Neural cell (in vitro differentiated cells): Measurements from ENCODE around the gene SRCAP. TPM values are rescaled to one million over a fixed set of nuclear protein-coding genes. Genes with fewer than 3 reads are reported as not detected.
A peak's percentile ranks its signal among the peaks of the same experiment; 100 is the strongest.

Source experiments
- H2AFZ ChIP-seq: fragments of 200-600, 300-800 bp; sonication (generic), shearing (Covaris generic); 2 replicates; pipeline ENCODE4 v1.6.0; 2014; ENCODE audit warnings: low read depth, mild to moderate bottlenecking, antibody characterized with exemption, low read length, moderate library complexity
- H3F3A ChIP-seq: fragments of 200-600 bp; shearing (Covaris generic); 2 replicates; pipeline ENCODE4 v1.6.1; 2016; ENCODE audit warnings: mild to moderate bottlenecking, moderate library complexity, mixed read lengths, antibody characterized with exemption, low read length; ENCODE audit not compliant: insufficient read depth, poor library complexity, severe bottlenecking
- H3K27ac ChIP-seq: fragments of 200-600, 300-800 bp; sonication (generic), shearing (Covaris generic); 2 replicates; pipeline ENCODE4 v1.5.1; 2014; ENCODE audit warnings: mild to moderate bottlenecking, low read length, moderate library complexity
- H3K27me3 ChIP-seq: fragments of 300-800, 200-600 bp; sonication (generic), shearing (Covaris generic); 2 replicates; pipeline ENCODE4 v1.6.0; 2014; ENCODE audit warnings: mild to moderate bottlenecking, low read depth, low read length, moderate library complexity; ENCODE audit not compliant: insufficient read depth
- H3K36me3 ChIP-seq: fragments of 300-800, 200-600 bp; sonication (generic), shearing (Covaris generic); 2 replicates; pipeline ENCODE4 v1.5.1; 2014; ENCODE audit warnings: mild to moderate bottlenecking, antibody characterized with exemption, low read length, moderate library complexity; ENCODE audit not compliant: insufficient read depth
- H3K4me2 ChIP-seq: fragments of 300-800, 200-600 bp; sonication (generic), shearing (Covaris generic); 2 replicates; pipeline ENCODE4 v1.6.0; 2014; ENCODE audit warnings: mild to moderate bottlenecking, low read length
- H3K4me3 ChIP-seq: fragments of 300-800, 200-600 bp; sonication (generic), shearing (Covaris generic); 2 replicates; pipeline ENCODE4 v1.5.1; 2014; ENCODE audit warnings: mild to moderate bottlenecking, low read length, moderate library complexity
- H3K79me2 ChIP-seq: fragments of 200-600 bp; shearing (Covaris generic); replicated peaks from 2 replicates; pipeline ENCODE4 v1.6.0; 2014; ENCODE audit warnings: mild to moderate bottlenecking, low read length, moderate library complexity; ENCODE audit not compliant: insufficient read depth
- H3K9ac ChIP-seq: fragments of 300-800, 200-600 bp; sonication (generic), shearing (Covaris generic); 2 replicates; pipeline ENCODE4 v1.6.1; 2016; ENCODE audit warnings: mild to moderate bottlenecking, low read length, mixed read lengths
- H3K9me2 ChIP-seq: fragments of 200-600 bp; shearing (Covaris generic); 2 replicates; pipeline ENCODE4 v1.6.1; 2016; ENCODE audit warnings: mild to moderate bottlenecking, low read length, mixed read lengths; ENCODE audit not compliant: insufficient read depth
- H3K9me3 ChIP-seq: fragments of 200-600, 300-800 bp; sonication (generic), shearing (Covaris generic); 2 replicates; pipeline ENCODE4 v1.6.1; 2016; ENCODE audit warnings: mild to moderate bottlenecking, mixed run types, low read length, moderate library complexity, mixed read lengths
- H4K20me1 ChIP-seq: fragments of 200-600 bp; shearing (Covaris generic); 2 replicates; pipeline ENCODE4 v1.6.1; 2016; ENCODE audit warnings: mild to moderate bottlenecking, mixed run types; ENCODE audit not compliant: insufficient read depth
- EP300 ChIP-seq: fragments of 450-650 bp; conservative IDR thresholded peaks from 2 replicates; pipeline ENCODE4 v1.6.1; 2014; ENCODE audit warnings: antibody characterized with exemption, mild to moderate bottlenecking, moderate library complexity; ENCODE audit not compliant: poor library complexity, severe bottlenecking
- EZH2 ChIP-seq: fragments of 200-600, 300-800 bp; shearing (Covaris generic), sonication (generic); IDR thresholded peaks from 2 replicates; pipeline ENCODE4 v1.6.1; 2014; ENCODE audit warnings: antibody characterized with exemption, low read length, borderline replicate concordance, mild to moderate bottlenecking; ENCODE audit not compliant: insufficient read depth, poor library complexity, severe bottlenecking
- MXI1 ChIP-seq: fragments of 450-650 bp; conservative IDR thresholded peaks from 2 replicates; pipeline ENCODE4 v1.6.1; 2014; ENCODE audit warnings: antibody characterized with exemption, mild to moderate bottlenecking; ENCODE audit not compliant: poor library complexity, severe bottlenecking
- POLR2AphosphoS5 ChIP-seq: IDR thresholded peaks from 2 replicates; pipeline ENCODE4 v1.6.1; 2012
- RAD21 ChIP-seq: fragments of 450-650 bp; conservative IDR thresholded peaks from 2 replicates; pipeline ENCODE4 v1.6.1; 2014; ENCODE audit warnings: antibody characterized with exemption, mild to moderate bottlenecking, moderate library complexity
- SMC3 ChIP-seq: fragments of 450-650 bp; conservative IDR thresholded peaks from 2 replicates; pipeline ENCODE4 v1.6.1; 2014; ENCODE audit warnings: antibody characterized with exemption, mild to moderate bottlenecking, moderate library complexity; ENCODE audit not compliant: poor library complexity
- TAF1 ChIP-seq: IDR thresholded peaks from 2 replicates; pipeline ENCODE4 v1.6.1; 2012; ENCODE audit warnings: low read depth
- polyA plus RNA-seq: library from polyadenylated mRNA; depleted of rRNA; stranded (reverse); fragments of >200 nt; gene quantifications from 2 replicates; pipeline ENCODE4 v1.2.3, GENCODE V29; 2014
- TF ChIP-seq, protein P1 (sequence below): IDR thresholded peaks from 2 replicates; pipeline ENCODE4 v1.6.1; 2012; ENCODE audit warnings: borderline replicate concordance
- TF ChIP-seq, protein P2 (sequence below): fragments of 450-650 bp; IDR thresholded peaks from 2 replicates; pipeline ENCODE4 v1.5.1; 2014; ENCODE audit warnings: antibody characterized with exemption, mild to moderate bottlenecking, moderate library complexity; ENCODE audit not compliant: poor library complexity, severe bottlenecking

The SRCAP gene
- polyA plus RNA-seq, 1 donor from 2014 or later, result 0.76 TPM

DNA sequence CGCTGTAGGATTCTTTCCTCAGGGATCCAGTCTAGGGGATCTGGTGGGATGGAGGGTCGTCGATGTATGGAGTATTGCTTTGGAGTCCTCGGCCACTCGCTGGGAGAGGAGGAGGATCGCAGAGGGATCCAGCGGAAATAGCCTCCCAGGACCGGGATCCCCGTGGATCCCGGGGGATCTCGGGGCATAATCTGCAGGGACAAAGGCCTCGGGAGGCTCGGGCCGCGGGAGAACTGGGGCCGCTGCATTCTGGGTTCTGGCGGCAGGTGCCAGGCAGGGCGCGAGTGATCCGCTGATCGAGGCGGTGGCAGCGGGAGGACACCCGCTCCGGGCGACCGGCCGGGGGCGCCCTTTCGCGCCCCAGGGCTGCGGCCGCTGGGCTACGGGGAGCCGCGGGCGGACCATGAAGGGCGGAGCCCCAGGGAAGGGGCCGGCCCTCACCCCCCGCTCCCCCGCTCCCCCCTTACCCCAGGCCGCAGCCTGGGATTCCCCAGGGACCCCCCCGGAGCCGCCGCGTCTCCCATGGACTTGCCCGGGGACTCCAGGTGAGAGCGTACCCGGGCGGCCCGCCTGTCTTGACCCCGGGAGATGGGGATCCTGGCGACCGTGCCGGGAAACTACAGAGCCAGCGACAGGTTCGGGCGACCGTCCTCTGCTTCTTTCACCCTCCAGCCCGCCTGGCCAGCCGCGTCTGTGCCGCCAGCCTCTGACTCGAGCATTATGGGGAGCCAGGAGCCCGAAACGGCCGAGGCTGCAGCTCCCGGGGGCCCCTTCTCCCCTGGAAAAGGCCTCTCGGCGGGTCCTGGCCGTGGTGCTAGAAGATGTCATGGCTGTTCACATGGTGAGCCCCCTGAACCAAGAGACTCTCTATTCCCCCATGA lies 47.6 kb upstream of the SRCAP start:
- Histone ChIP-seq H3K4me2 (peak overlapping the region; percentile 67), H4K20me1 (no peaks in the 10 kb centered on the region), H2AFZ (peak overlapping the region; percentile 67), H3K79me2 (peaks cover 15% of the 10 kb centered on the region), H3K27ac (peak overlapping the region; percentile 97), H3F3A (no peaks in the 10 kb centered on the region), H3K4me3 (peak overlapping the region; percentile 96), H3K9me2 (no peaks in the 10 kb centered on the region), H3K9me3 (no peaks in the 10 kb centered on the region), H3K27me3 (no peaks in the 10 kb centered on the region), H3K36me3 (no peaks in the 10 kb centered on the region), H3K9ac (peak overlapping the region; percentile 98)
- TF ChIP-seq POLR2AphosphoS5 (no peak), MXI1 (no peak), EZH2 (no peak), TAF1 (peak; percentile 39), RAD21 (peak; percentile 9), EP300 (no peak), SMC3 (peak; percentile 48)
- TF ChIP-seq, protein P1, sequence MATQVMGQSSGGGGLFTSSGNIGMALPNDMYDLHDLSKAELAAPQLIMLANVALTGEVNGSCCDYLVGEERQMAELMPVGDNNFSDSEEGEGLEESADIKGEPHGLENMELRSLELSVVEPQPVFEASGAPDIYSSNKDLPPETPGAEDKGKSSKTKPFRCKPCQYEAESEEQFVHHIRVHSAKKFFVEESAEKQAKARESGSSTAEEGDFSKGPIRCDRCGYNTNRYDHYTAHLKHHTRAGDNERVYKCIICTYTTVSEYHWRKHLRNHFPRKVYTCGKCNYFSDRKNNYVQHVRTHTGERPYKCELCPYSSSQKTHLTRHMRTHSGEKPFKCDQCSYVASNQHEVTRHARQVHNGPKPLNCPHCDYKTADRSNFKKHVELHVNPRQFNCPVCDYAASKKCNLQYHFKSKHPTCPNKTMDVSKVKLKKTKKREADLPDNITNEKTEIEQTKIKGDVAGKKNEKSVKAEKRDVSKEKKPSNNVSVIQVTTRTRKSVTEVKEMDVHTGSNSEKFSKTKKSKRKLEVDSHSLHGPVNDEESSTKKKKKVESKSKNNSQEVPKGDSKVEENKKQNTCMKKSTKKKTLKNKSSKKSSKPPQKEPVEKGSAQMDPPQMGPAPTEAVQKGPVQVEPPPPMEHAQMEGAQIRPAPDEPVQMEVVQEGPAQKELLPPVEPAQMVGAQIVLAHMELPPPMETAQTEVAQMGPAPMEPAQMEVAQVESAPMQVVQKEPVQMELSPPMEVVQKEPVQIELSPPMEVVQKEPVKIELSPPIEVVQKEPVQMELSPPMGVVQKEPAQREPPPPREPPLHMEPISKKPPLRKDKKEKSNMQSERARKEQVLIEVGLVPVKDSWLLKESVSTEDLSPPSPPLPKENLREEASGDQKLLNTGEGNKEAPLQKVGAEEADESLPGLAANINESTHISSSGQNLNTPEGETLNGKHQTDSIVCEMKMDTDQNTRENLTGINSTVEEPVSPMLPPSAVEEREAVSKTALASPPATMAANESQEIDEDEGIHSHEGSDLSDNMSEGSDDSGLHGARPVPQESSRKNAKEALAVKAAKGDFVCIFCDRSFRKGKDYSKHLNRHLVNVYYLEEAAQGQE, result peak; percentile 70
- TF ChIP-seq, protein P2, sequence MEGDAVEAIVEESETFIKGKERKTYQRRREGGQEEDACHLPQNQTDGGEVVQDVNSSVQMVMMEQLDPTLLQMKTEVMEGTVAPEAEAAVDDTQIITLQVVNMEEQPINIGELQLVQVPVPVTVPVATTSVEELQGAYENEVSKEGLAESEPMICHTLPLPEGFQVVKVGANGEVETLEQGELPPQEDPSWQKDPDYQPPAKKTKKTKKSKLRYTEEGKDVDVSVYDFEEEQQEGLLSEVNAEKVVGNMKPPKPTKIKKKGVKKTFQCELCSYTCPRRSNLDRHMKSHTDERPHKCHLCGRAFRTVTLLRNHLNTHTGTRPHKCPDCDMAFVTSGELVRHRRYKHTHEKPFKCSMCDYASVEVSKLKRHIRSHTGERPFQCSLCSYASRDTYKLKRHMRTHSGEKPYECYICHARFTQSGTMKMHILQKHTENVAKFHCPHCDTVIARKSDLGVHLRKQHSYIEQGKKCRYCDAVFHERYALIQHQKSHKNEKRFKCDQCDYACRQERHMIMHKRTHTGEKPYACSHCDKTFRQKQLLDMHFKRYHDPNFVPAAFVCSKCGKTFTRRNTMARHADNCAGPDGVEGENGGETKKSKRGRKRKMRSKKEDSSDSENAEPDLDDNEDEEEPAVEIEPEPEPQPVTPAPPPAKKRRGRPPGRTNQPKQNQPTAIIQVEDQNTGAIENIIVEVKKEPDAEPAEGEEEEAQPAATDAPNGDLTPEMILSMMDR, result peak; percentile 66

DNA sequence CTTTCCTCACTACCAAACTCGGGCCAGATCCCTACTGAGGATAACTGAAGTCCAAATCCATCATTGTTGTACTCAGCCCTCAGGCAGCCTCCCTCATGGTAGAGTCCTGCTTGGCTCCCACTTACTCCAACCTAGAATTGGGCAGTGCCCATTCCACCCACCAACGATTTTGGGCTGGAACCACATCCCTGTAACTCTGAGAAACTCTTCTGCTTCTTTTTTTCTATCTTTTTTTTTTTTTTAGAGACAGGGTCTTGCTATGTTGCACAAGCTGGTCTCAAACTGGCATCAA lies 47.0 kb upstream of the SRCAP start:
- H3K27ac ChIP-seq, result peak overlapping the region; percentile 97
- H3K9me2 ChIP-seq, result no peaks in the 10 kb centered on the region
- peaks cover 15% of the 10 kb centered on the region for H3K79me2 ChIP-seq
- H3K36me3 ChIP-seq, result no peaks in the 10 kb centered on the region
- H3F3A ChIP-seq, result no peaks in the 10 kb centered on the region
- H3K4me2 ChIP-seq, result peak overlapping the region; percentile 67
- H3K4me3 ChIP-seq, result peak overlapping the region; percentile 96
- peak overlapping the region; percentile 98 for H3K9ac ChIP-seq
- H3K27me3 ChIP-seq, result no peaks in the 10 kb centered on the region
- no peaks in the 10 kb centered on the region for H4K20me1 ChIP-seq
- TF ChIP-seq POLR2AphosphoS5 (no peak), SMC3 (no peak)
- no peak overlapping the region for H2AFZ ChIP-seq
- H3K9me3 ChIP-seq, result no peaks in the 10 kb centered on the region
